Measurements from ENCODE around the gene TNFRSF8.

- TF ChIP-seq CTCF (IDR thresholded peaks at IDR 0.05), result no peak
- no peak for TF ChIP-seq RAD21 (IDR thresholded peaks at IDR 0.05; ENCODE audit: low read length)
- no peak for TF ChIP-seq MAX (IDR thresholded peaks at IDR 0.05; ENCODE audit: low read depth)
- TF ChIP-seq RXRA (IDR thresholded peaks at IDR 0.05; ENCODE audit: borderline replicate concordance, low read depth), result no peak
- TF ChIP-seq SIN3A (IDR thresholded peaks at IDR 0.05; ENCODE audit: borderline replicate concordance, low read depth, low read length), result no peak
- TF ChIP-seq JUND (IDR thresholded peaks at IDR 0.05), result no peak
- no peak for TF ChIP-seq MXI1 (IDR thresholded peaks at IDR 0.05; ENCODE audit: low read depth, low read length)
- TF ChIP-seq REST (IDR thresholded peaks at IDR 0.05; ENCODE audit: low read depth, low read length), result no peak
- no peak for TF ChIP-seq GABPA (IDR thresholded peaks at IDR 0.05; ENCODE audit: low read depth)
- no peak for TF ChIP-seq SMC3 (IDR thresholded peaks at IDR 0.05; ENCODE audit: low read depth, low read length)
- TF ChIP-seq TEAD4 (IDR thresholded peaks at IDR 0.05; ENCODE audit: borderline replicate concordance, insufficient read depth), result no peak
Observed at GRCh38 chr1:12015499-12015898, 47.6 kb upstream of the TNFRSF8 start.
